ENCODE data around the gene KRT7.

Gene KRT7

GRCh38 chr12:52215587-52216031 is 17.4 kb upstream of the KRT7 start:
- no peak for TF ChIP-seq CTCF (IDR thresholded peaks at IDR 0.05; ENCODE audit: low read depth, low read length)
- no peak overlapping the region for H3K4me3 ChIP-seq (ENCODE audit: low read depth, low read length)

- no peak overlapping the region for H3K4me3 ChIP-seq (ENCODE audit: low read depth, low read length)
- no peak for TF ChIP-seq CTCF (IDR thresholded peaks at IDR 0.05; ENCODE audit: low read depth, low read length)
These were observed 16.9 kb upstream of the KRT7 start for GRCh38 chr12:52216100-52216499.

GRCh38 chr12:52216807-52217206 is 16.2 kb upstream of the KRT7 start:
- no peak for TF ChIP-seq CTCF (IDR thresholded peaks at IDR 0.05; ENCODE audit: low read depth, low read length)
- no peak overlapping the region for H3K4me3 ChIP-seq (ENCODE audit: low read depth, low read length)

- no peak overlapping the region for H3K4me3 ChIP-seq (ENCODE audit: low read depth, low read length)
- TF ChIP-seq CTCF (IDR thresholded peaks at IDR 0.05; ENCODE audit: low read depth, low read length) = no peak
These were observed 15.8 kb upstream of the KRT7 start for GRCh38 chr12:52217223-52217622.

GRCh38 chr12:52218001-52218400 is 15.0 kb upstream of the KRT7 start:
- H3K4me3 ChIP-seq (ENCODE audit: low read depth, low read length) = no peak overlapping the region
- no peak for TF ChIP-seq CTCF (IDR thresholded peaks at IDR 0.05; ENCODE audit: low read depth, low read length)

- no peak for TF ChIP-seq CTCF (IDR thresholded peaks at IDR 0.05; ENCODE audit: low read depth, low read length)
- H3K4me3 ChIP-seq (ENCODE audit: low read depth, low read length) = no peak overlapping the region
These were observed 12.6 kb upstream of the KRT7 start for GRCh38 chr12:52220477-52220876.

- TF ChIP-seq CTCF (IDR thresholded peaks at IDR 0.05; ENCODE audit: low read depth, low read length) = no peak
- H3K4me3 ChIP-seq (ENCODE audit: low read depth, low read length) = no peak overlapping the region
These were observed 11.8 kb upstream of the KRT7 start for GRCh38 chr12:52221070-52221781.
